Femur (tissue), 1 donor: ENCODE results near the gene RFX8.
"Not testable (repeated sequence)": the region's sequence is repeated elsewhere in the genome, so short reads cannot be mapped to it uniquely, and the experiment has no call there.

Source experiments
- DNase-seq: peaks from one replicate; pipeline ENCODE4 v3.0.0-alpha.2; 2017

RFX8 gene

GRCh38 chr2:101485856-101486255 lies 10.9 kb upstream of the RFX8 start:
- DNase-seq, result no peak

DNA sequence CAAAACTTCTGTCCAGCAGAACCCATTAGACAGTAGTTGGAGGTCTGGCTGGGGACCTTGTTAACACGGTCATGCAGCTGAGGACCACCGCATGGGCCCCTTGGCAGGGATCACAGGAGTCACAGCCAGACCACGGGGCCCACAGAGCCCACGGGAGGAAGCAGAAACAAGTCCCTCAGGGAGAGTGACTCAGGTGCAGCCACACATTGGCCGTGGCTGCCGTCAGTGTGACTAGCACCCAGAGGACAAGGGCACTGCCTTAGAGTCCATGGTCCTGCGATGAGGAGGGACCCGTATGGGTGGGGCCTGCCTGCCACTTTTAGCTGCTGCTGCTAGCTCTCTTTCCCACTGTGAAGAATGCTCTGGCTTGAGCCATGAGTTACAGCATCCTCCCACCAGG lies 5.9 kb upstream of the RFX8 start:
- no peak for DNase-seq

- no peak for DNase-seq
Measured at GRCh38 chr2:101479810-101480209, 4.9 kb upstream of the RFX8 start.

DNA sequence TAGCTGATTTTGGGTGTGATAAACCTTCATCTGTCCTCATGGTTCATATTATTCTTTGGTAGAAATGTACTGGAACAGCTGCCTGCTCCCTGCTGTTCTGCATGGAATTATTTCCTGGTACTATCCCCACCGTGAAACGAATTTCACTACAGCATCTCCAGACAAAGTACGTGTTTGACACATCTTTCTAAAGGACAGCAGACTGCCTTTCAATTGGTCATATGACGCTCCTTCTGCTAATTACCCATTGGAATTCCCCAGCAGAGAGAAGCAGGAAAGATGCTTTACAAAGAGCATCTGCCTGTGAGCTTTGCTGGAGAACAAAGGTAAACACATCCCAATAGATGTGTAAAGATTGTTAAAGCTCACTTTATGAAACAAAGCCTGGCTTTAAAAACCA lies 4.4 kb upstream of the RFX8 start:
- DNase-seq, result no peak

GRCh38 chr2:101478181-101479001 lies 3.5 kb upstream of the RFX8 start:
- no peak for DNase-seq

- no peak for DNase-seq
Measured at GRCh38 chr2:101477556-101477955, 2.6 kb upstream of the RFX8 start.

DNA sequence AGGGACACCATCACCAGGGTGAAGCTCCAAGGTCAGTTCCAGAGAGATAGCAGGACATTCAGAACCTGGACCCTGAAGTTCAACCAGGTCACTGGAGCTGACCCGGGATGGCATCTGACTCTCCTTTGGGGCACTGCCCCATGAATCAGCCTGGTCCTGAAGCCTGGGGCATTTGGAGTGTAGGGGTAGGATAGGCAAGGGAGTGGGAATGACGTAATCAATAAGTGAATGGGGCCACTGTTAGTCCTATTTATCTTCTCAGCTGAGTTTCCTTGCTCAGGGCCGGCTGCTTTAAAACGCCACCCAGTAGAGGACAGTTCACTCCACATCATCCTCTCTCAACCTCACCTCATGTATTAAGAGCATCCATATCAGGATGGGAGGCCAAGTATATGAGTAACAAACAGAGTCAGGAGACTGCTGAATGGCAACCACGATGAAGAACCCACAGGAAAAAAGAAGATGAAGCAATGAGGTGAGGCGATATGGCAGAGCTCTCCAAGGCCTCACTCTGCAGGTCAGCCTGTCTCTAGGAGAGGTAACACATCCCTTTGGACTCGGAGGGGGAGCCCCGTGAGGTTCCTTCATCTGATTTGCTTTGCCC lies 1.8 kb upstream of the RFX8 start:
- no peak for DNase-seq

DNA sequence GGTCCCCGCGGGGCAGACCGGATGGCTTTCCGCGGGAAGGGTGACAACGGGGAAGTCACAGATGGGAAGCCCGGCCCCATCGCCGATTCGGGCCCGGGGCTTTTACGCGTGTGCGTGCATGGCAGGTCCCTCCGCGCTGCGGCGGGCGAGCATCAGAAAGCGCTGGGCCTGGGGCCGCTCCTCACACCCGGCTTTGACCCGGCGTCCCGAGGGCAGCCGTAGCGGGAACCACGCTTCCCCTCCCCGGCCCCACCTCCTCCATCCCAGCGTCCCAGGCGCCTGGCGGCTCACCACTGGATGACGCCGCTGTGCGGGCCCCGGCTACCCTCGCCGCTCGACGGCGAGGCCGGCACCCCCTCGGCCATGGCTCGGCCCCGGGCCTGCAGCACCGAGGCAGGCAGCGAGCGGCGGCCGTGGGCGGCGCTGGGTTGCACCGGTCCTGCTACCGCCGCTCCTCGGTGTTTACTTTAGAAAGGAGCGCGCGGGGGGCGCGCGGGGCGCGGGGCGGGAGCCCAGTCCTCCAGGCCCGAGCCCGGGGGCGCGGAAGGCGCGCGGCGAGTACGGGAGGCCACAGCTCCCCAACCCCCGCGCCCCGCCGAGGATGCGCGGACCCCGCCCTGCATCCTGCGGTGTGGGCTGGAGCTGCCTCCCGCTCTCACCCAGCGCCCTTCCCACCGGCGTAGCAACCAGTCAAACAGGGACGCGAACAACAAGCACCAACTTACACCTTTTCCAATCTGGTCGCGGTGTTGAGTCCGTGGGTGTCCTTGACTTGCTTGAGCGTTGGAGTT lies 806 bp downstream of the RFX8 start:
- peak; percentile 80 for DNase-seq

DNA sequence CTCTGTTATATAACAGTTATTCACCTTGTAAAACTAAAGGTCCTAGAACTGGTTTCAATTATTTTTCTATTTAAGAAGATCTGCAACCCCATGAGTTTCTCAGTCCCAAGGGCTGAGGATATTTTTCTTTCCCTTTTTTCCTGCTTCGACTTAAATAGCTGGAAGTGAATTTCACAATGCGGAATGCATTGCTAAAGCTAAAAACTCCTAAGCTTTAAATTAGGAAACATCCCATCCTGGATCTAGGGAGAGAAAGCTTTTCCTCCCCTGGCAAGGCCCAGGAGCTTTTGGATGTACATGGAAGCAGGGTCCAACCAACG lies 1.4 kb downstream of the RFX8 start:
- DNase-seq, result no peak

DNA sequence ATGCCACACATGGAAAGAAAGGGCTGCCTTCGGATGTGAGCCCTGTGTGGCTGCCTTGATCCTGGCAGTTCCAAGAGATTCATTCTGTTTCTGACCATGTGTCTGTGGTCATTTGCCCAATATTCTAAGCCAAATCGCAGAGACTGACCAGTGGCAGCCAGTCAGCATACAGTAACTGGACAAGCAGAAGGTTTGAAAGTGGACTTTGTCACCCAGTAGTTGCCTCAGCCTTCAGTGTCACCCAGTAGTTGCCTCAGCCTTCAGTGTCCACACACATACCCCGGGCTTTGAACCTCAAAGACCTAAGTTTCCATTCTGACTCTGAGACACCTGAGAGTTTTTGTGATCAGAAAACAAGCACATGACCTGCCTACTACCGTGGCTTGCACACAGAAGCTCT lies 5.0 kb downstream of the RFX8 start:
- DNase-seq, result no peak

DNA sequence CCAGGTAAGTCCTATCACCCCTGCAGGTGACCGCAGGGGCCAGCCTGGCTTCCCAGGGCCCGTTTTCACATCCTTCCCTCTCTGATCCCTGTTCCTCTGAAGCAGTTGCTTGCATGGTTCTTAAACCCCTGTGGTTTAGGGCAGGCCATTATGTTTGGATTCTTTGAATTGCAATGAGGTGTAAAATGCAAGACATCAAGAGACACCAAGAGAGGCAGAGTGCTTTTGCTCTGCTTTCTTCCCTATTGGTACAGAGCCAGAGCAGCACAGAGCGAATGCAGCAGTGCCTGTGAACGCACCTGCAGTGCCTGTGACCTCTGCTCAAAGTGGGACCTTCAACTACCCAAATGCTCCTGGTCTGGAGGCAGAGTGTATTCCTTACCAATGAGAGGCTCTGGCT lies 7.6 kb downstream of the RFX8 start:
- no peak for DNase-seq

DNA sequence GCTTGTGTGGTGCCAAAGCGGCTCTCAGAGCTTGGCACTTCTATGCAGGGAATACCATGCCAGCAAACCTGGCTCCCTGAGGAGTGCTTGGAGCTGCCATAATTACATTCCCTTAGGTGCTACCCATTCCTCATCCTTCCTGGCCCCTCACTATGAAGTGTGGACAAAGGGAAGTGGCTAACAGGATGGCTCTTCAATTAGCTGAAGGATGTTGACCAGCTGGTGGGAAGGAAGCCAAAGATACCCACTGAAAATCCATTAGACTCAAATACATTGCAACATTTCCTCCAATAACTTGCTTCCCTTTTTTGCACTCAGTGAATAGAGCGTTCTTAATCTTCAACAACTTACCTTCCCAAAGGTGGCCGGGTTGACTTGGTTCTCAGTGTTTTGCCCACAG lies 8.5 kb downstream of the RFX8 start:
- DNase-seq, result no peak

DNA sequence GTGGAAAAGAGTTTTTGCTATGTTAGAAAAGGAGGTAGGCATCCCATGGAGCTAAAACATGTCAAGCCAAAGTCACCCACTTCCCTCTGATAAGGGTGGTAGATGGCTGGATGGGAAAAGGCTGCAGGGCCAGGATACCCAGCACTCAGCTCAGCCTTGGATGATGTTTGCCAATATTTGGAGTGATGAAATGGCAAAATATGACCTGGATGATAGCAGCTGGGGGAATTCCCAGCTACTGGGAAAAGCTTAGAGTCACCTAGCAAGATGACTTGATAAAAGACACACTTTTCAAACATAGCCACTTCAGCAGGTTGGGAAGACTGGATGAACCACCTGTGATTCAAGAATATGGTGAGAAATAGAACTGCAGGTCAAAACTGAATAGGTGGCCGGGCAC lies 10.1 kb downstream of the RFX8 start:
- DNase-seq, result no peak

DNA sequence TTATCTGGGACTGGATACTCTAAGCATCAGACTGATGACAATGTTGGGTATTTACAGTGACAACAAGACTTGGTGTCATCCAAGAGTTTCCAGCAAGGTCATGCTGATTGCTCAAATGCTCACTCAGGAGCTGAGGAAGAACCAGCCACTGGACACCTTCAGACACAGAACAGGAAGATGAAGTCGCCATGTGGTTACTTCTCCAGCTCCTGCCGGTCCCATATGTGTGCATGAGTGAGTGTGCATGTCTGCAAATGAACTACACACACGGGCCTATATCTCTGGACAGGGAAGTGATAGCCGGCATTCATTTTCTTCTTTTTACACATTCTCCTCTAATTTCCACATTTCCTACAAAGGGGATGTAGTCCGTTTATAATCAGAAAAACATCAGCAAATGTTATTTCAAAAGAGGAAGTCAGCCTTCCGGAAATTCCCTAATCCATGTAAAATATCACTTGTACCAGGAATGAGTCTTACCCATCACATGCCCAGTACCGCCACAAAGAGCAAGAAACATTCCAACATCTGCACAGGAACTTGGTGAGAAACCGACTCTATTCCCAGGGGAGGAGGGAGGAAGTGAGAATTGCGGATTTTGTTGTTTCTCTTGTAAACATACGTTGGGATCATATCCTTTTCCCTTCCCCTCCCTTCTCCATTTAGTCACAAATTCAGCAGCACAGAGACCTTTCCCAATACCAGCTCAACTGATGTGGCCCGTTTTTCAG lies 10.8 kb downstream of the RFX8 start:
- DNase-seq, result peak; percentile 40

DNA sequence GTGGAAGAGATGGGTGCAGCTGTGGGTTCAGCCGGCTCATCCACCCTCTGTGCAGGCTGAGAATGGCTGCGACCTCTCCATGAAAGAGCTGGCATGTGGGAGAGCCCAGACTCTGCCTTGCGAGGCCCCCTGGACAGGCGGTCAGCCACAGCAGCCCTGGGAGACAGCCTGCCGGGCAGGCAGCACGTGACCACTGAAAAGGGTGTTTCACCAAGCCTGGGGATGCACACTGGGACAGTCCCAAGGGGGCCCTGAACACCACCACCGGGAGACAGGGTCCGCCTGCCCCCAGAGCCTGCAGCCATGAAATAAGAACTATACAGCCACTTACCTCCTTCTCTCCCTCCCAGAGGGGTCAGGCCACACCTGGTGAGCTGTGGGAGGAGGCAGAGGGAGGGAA lies 11.5 kb downstream of the RFX8 start:
- no peak for DNase-seq

DNA sequence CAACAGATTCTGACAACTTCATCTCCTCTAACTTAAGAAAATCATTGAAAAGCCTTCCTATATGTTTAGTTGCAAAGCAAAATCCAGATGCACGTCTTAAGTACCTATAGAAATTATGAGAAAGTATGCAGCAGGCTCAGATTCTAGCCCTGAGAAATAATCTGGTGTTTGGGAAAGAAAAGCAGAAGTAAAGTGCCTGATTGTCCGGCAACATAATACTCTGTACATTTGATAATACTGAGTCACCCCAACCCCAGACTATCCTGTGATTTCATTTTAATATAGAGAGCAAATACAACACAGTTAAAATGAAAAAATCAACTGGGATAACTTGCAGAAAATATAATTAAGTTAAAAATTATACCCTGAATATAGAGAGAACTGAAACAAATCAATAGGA lies 13.5 kb downstream of the RFX8 start:
- no peak for DNase-seq

GRCh38 chr2:101454408-101454807 lies 20.5 kb downstream of the RFX8 start:
- DNase-seq, result not testable (repeated sequence)

GRCh38 chr2:101450965-101451364 lies 23.9 kb downstream of the RFX8 start:
- no peak for DNase-seq

GRCh38 chr2:101446869-101447268 lies 28.0 kb downstream of the RFX8 start:
- no peak for DNase-seq

DNA sequence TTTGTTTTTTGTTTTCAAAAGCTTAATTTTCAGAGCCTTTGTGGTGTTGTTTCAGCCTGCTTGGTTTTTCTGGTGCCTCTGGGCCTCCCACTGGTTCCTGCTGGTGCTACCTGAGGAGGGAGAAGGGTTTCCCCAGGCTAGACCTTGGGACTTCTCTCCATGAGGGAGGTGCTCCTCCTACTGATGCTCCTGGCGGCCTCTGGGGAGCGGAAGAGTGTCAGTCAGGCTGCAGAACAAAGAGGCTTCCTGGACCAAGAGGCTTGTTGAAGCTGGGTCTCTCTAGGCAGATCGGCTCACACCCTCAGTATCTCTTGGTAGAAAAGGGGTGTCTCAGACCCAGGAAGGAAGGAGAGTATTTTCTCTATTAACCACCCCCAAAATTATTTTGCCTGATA lies 32.2 kb downstream of the RFX8 start:
- DNase-seq, result no peak

DNA sequence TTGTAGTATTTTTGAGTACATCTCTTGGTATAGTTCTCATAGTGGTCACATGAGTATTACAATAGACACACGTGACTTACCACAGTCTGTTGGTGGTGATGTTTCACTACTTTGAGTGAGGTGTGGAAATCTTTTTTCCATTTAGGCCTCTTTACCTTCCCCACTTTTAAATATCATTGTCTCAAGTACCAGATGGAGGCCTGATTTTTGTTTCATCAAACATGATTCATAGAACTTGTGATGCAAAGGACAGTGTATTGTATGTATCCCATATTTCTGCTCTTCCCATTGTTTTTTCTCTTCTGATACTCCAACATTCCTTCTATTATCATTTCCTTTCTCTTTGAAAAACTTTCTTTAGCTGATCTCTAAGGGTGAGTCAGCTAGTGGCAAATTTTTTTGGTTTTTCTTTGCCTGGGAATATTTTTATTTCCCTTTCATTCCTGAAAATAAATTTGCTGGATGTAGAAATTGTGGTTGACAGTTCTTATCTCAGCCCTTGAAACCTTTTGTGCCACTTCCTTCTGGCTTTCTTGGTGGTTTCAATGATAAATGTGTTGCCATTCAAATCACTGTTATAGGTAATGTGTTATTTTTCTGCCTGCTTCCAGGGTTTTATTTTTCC lies 32.8 kb downstream of the RFX8 start:
- DNase-seq, result no peak

- no peak for DNase-seq
Measured at GRCh38 chr2:101440127-101440738, 34.7 kb downstream of the RFX8 start.

- no peak for DNase-seq
Measured at GRCh38 chr2:101439716-101440115, 35.2 kb downstream of the RFX8 start.
